Stimulated activated CD8-positive, alpha-beta memory T cell treated with anti-CD3 and anti-CD28 coated beads, Interleukin-7, amount 100 ng/mL, for 48 hours (primary cell): Measurements from ENCODE around the gene ADAM19.
A peak's percentile ranks its signal among the peaks of the same experiment; 100 is the strongest.
"Not testable (repeated sequence)": the region's sequence is repeated elsewhere in the genome, so short reads cannot be mapped to it uniquely, and the experiment has no call there.

ENCODE experiments used
- DNase-seq, 2 donors: peaks; one replicate each; pipeline ENCODE4 v3.0.0-alpha.2; 2020; ENCODE audit warnings: low read depth in 1 of 2; ENCODE audit errors: extremely low read depth in 1 of 2

The ADAM19 gene

DNA sequence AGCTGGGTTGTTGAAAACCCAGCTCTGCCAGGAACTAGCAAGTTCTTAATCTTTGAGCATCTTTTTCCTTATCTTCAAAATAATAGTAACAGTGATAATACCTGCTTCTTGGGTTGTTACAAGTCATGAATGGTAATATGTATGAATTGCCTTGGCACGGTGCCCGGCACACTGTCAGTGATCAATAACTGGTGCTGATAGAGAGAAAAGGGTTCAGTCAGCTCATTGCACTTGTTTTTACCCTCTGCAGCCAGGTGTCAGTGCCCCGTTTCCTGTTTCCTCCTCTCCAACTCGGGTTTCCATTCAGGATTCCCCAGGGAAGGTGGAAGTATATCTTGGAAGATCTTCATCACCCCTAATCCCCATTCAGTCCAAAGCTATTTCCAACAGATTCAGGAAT lies 131.4 kb downstream of the ADAM19 start:
- DNase-seq: no peak

DNA sequence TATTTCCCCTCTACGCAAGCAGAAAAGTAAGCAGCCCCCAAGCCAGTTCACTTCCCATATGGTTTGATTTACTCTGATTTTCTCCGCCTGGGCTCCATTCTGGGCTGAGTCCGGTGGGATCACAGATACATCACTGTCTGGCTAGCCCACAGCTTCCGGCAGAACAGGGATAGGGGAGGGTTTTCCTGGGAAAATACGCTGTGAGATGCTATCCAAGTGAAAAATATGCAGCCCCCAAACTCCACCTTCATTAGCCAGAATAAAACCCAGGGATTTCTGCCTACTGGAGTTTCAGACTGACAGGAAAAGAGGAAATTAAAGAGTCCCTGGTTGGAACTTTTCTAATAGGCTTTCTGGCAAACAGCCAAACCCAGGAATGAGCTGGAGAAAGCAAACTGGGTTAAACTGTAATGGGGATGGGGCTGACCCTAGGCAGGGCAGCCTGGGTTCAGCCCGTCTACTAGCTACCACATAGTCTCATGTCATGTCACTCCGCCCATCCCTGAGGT lies 132.5 kb downstream of the ADAM19 start:
- DNase-seq: no peak

DNA sequence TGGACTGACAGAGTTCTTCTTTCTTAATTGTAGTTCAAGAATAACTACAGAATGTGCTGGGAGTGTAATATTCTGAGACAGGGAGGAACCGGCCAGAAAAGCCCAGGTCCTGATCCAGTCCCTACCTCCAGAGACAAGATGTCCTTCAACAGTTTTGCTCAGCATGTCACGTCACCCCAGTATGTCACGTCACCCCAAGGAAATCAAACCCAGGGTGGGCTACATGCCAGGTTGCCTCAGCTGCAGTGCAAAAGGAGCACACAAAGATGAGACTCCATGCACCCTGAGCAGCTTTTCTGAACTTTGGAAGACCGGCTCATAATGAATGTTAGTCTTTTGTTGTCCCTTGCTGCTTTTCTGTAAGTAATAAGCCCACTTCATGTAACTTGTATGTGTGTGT lies 141.5 kb downstream of the ADAM19 start:
- DNase-seq: no peak

DNA sequence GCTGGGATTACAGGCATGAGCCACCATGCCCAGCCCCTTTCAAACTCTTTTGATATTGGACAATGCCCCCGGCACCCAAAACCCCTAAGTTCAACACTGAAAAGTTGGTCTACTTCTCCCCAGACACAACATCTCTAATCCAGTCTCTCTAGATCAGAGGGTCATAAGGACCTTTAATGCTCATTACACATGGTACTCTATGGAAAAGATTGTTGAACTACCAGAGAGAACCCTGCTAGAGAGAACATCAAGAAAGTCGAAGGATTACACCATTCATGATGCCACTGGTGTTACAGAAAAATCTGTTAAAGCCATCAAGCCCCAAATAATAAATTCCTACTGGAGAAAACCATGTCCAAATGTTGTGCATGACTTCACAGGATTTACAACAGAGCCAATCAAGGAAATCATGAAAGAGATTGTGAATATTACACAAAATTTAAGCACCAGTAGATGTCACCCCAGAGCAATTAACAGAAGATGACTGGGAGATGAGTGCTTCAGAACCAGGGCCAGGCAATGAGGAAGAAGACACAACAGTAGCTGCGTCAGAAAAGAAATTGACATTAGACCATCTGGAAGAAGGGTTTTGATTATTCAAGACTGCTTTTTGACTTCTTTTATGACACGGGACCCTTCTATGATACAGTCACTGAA lies 143.9 kb downstream of the ADAM19 start:
- peak in 1 of 2 donors; percentile 6 for DNase-seq

DNA sequence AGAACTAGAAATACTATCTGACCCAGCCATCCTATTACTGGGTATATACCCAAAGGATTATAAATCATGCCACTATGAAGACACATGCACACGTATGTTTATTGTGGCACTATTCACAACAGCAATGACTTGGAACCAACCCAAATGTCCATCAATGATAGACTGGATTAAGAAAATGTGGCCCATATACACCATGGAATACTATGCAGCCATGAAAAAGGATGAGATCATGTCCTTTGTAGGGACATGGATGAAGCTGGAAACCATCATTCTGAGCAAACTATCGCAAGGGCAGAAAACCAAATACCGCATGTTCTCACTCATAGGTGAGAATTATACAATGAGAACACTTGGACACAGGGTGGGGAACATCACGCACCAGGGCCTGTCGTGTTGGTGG lies 145.7 kb downstream of the ADAM19 start:
- not testable (repeated sequence) for DNase-seq
